Spleen (tissue), 7 donors: ENCODE results near the gene RNF207.

Experiments
- POLR2A ChIP-seq, 3 donors: fragments of 450-650 bp; IDR thresholded peaks; one replicate each; pipeline ENCODE4 v1.5.1; 2017; ENCODE audit warnings: antibody characterized with exemption in 3 of 3, mild to moderate bottlenecking in 1 of 3
- TF ChIP-seq, protein P1 (sequence below), 11 experiments: fragments of 200-600 bp in 7 of 11; fragments of 450-650 bp in 4 of 11; sonication (generic) in 4 of 11; IDR thresholded peaks in 8 of 11; conservative IDR thresholded peaks in 3 of 11; 1 replicate in 7 of 11; 2 replicates in 4 of 11; pipeline versions ENCODE4 v1.4.0 to v1.8.0; 2016 to 2021; ENCODE audit warnings: antibody characterized with exemption in 11 of 11, inconsistent platforms in 4 of 11, mild to moderate bottlenecking in 1 of 11
- donor health status: DM: no; HTN: no; CAD: no; lungs with moderate emphysema.
- donor health status: DM: no; HTN: no; CAD: no.
- donor health status: DM: no; HTN: no; CAD: no.

DNA sequence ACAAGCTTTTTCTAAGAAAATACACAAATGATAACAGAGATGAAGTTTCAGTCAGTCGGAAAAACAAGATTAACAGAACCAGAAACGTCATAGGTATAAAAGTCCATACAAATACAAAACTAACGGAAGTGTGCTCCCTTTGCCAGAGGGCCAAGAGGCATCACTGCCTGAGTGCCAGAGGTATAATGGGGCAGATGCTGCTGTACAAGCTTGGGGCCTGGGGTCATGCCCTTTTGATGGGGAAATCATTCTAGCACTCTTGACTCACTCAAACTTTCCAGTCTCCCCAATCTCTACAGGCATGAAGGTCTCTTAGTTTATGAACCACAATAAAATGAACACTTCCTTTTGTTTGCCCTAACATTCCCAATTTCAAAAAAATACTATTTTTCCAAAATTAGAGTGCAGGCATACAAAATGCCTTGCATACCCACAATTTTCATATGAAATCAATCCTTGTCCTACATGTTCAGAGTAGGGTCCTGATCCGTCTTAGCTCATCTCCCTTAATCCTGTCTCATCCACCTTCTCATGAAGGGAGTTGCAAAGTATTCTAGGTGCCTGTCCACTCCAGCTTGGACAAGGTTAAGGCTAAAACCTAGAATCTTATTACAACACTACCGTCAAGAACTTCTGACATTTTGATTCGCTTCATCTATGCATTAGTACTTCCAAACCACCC lies 8.0 kb upstream of the RNF207 start:
- TF ChIP-seq, protein P1, sequence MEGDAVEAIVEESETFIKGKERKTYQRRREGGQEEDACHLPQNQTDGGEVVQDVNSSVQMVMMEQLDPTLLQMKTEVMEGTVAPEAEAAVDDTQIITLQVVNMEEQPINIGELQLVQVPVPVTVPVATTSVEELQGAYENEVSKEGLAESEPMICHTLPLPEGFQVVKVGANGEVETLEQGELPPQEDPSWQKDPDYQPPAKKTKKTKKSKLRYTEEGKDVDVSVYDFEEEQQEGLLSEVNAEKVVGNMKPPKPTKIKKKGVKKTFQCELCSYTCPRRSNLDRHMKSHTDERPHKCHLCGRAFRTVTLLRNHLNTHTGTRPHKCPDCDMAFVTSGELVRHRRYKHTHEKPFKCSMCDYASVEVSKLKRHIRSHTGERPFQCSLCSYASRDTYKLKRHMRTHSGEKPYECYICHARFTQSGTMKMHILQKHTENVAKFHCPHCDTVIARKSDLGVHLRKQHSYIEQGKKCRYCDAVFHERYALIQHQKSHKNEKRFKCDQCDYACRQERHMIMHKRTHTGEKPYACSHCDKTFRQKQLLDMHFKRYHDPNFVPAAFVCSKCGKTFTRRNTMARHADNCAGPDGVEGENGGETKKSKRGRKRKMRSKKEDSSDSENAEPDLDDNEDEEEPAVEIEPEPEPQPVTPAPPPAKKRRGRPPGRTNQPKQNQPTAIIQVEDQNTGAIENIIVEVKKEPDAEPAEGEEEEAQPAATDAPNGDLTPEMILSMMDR (IDR thresholded peaks at IDR 0.05 in 8 of 11, conservative IDR thresholded peaks at IDR 0.05 in 3 of 11), result no peak
- no peak for TF ChIP-seq POLR2A (IDR thresholded peaks at IDR 0.05)
